Esophagus muscularis mucosa (tissue), 4 donors: ENCODE results near the gene MYO7B. TPM values are rescaled to one million over a fixed set of nuclear protein-coding genes. Genes with fewer than 3 reads are reported as not detected.
A peak's percentile ranks its signal among the peaks of the same experiment; 100 is the strongest.

Source experiments
- DNase-seq: peaks from one replicate; pipeline ENCODE4 v3.0.0-alpha.2; 2017; ENCODE audit errors: extremely low spot score
- H3K27ac ChIP-seq, 4 donors: fragments of 200-600 bp; sonication (generic); replicated peaks in 1 of 4; 1 replicate in 3 of 4; 2 replicates in 1 of 4; pipeline ENCODE4 v1.5.1; 2016 to 2019; ENCODE audit warnings: mild to moderate bottlenecking in 1 of 4
- H3K27me3 ChIP-seq, 4 donors: fragments of 200-600 bp; sonication (generic); one replicate each; pipeline versions ENCODE4 v1.5.1 to v1.6.0; 2016 to 2019
- H3K36me3 ChIP-seq, 4 donors: fragments of 200-600 bp; sonication (generic); one replicate each; pipeline ENCODE4 v1.5.1; 2016 to 2019
- H3K4me1 ChIP-seq, 4 donors: fragments of 200-600 bp; sonication (generic); one replicate each; pipeline ENCODE4 v1.5.1; 2016 to 2019
- H3K4me3 ChIP-seq, 4 donors: fragments of 200-600 bp; sonication (generic); 1 replicate in 2 of 4; 2 replicates in 2 of 4; pipeline ENCODE4 v1.5.1; 2016 to 2019; ENCODE audit warnings: mild to moderate bottlenecking in 4 of 4, moderate library complexity in 1 of 4
- H3K9me3 ChIP-seq, 4 donors: fragments of 200-600 bp; sonication (generic); 1 replicate in 3 of 4; 2 replicates in 1 of 4; pipeline ENCODE4 v1.5.1; 2016 to 2019
- EP300 ChIP-seq: sonication (generic); formaldehyde crosslinking; IDR thresholded peaks from one replicate; pipeline ENCODE4 v1.6.1; 2017; ENCODE audit warnings: antibody characterized with exemption
- POLR2A ChIP-seq: fragments of 450-650 bp; IDR thresholded peaks from one replicate; pipeline ENCODE4 v1.6.1; 2017; ENCODE audit warnings: antibody characterized with exemption, moderate library complexity, mild to moderate bottlenecking, low read depth
- POLR2AphosphoS5 ChIP-seq, 2 donors: sonication (generic); formaldehyde crosslinking; IDR thresholded peaks; one replicate each; pipeline ENCODE4 v1.6.1; 2017; ENCODE audit warnings: antibody characterized with exemption in 2 of 2
- WGBS: methylation state at CpG from one replicate; pipeline ENCODE4 v1.1.5; 2018; 5-methylcytosine and 5-hydroxymethylcytosine counted together
- intact Hi-C: fragments of 100-400 bp; cut with DNase I; formaldehyde crosslinking; loops from one replicate; pipeline ENCODE4 v1.15.1; 2023
- total RNA-seq, 4 donors: library from RNA; depleted of rRNA; stranded (reverse); fragments of >200 nt; gene quantifications; one replicate each; pipeline versions ENCODE4 v1.1.0 to v1.2.1, GENCODE V29; 2016
- TF ChIP-seq, protein P1 (sequence below), 3 experiments: fragments of 200-600 bp in 2 of 3; fragments of 450-650 bp in 1 of 3; sonication (generic) in 2 of 3; IDR thresholded peaks; one replicate each; pipeline ENCODE4 v1.5.1; 2017 to 2019; ENCODE audit warnings: antibody characterized with exemption in 3 of 3, mild to moderate bottlenecking in 2 of 3, moderate library complexity in 1 of 3

Gene MYO7B
- total RNA-seq, 4 donors from 2014 or later, result 0.19 to 0.98 (median 0.33) TPM; not detected in 1

GRCh38 chr2:127590386-127591190 is 55.1 kb downstream of the MYO7B start:
- H3K27ac ChIP-seq, result no peak overlapping the region
- H3K4me1 ChIP-seq, result peaks cover 0 to 8% (median 0%) of the 10 kb centered on the region in 4 donors
- intact Hi-C loops, result loop anchor here (5.0 kb wide), 1 partner anchor 107 kb away; no protein-coding TSS in a partner anchor
- 95% methylated on average over 8 of the region's 8 CpGs for WGBS
- H3K36me3 ChIP-seq, result no peaks in the 10 kb centered on the region
- H3K9me3 ChIP-seq, result no peaks in the 10 kb centered on the region
- TF ChIP-seq POLR2AphosphoS5 (IDR thresholded peaks at IDR 0.05) (no peak), POLR2A (no peak), EP300 (no peak)
- TF ChIP-seq, protein P1, sequence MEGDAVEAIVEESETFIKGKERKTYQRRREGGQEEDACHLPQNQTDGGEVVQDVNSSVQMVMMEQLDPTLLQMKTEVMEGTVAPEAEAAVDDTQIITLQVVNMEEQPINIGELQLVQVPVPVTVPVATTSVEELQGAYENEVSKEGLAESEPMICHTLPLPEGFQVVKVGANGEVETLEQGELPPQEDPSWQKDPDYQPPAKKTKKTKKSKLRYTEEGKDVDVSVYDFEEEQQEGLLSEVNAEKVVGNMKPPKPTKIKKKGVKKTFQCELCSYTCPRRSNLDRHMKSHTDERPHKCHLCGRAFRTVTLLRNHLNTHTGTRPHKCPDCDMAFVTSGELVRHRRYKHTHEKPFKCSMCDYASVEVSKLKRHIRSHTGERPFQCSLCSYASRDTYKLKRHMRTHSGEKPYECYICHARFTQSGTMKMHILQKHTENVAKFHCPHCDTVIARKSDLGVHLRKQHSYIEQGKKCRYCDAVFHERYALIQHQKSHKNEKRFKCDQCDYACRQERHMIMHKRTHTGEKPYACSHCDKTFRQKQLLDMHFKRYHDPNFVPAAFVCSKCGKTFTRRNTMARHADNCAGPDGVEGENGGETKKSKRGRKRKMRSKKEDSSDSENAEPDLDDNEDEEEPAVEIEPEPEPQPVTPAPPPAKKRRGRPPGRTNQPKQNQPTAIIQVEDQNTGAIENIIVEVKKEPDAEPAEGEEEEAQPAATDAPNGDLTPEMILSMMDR (IDR thresholded peaks at IDR 0.05), result no peak
- H3K4me3 ChIP-seq, result no peak overlapping the region
- no peaks in the 10 kb centered on the region for H3K27me3 ChIP-seq
- DNase-seq, result no peak

- intact Hi-C loops, result loop anchor here (5.0 kb wide), 1 partner anchor 106 kb away; no protein-coding TSS in a partner anchor
- H3K9me3 ChIP-seq, result no peaks in the 10 kb centered on the region
Observed at GRCh38 chr2:127591221-127591923, 55.9 kb downstream of the MYO7B start.

GRCh38 chr2:127592761-127593227 is 57.3 kb downstream of the MYO7B start:
- Histone ChIP-seq H3K27ac (no peak overlapping the region), H3K9me3 (no peaks in the 10 kb centered on the region), H3K4me3 (no peak overlapping the region), H3K4me1 (peaks cover 0 to 8% (median 0%) of the 10 kb centered on the region in 4 donors), H3K36me3 (no peaks in the 10 kb centered on the region), H3K27me3 (no peaks in the 10 kb centered on the region)
- 97% methylated on average over 27 of the region's 37 CpGs for WGBS
- intact Hi-C loops, result loop anchor here (5.0 kb wide), 1 partner anchor 105 kb away; no protein-coding TSS in a partner anchor
- DNase-seq, result no peak
- no peak for TF ChIP-seq EP300
- TF ChIP-seq POLR2A, result no peak
- no peak for TF ChIP-seq POLR2AphosphoS5 (IDR thresholded peaks at IDR 0.05)

More at GRCh38 chr2:127591221-127591923, 55.9 kb downstream of the MYO7B start:
- Histone ChIP-seq H3K4me1 (peaks cover 0 to 8% (median 0%) of the 10 kb centered on the region in 4 donors), H3K27me3 (no peaks in the 10 kb centered on the region), H3K36me3 (no peaks in the 10 kb centered on the region), H3K4me3 (no peak overlapping the region), H3K27ac (no peak overlapping the region)
- no peak for TF ChIP-seq EP300
- peak in 1 of 2 donors; percentile 28 for TF ChIP-seq POLR2AphosphoS5 (IDR thresholded peaks at IDR 0.05)
- TF ChIP-seq POLR2A, result no peak
- TF ChIP-seq, protein P1 (IDR thresholded peaks at IDR 0.05), result peak; percentile 86 to 95 (median 88)
- DNase-seq, result no peak
- WGBS, result 59% methylated on average over 5 of the region's 10 CpGs

DNA sequence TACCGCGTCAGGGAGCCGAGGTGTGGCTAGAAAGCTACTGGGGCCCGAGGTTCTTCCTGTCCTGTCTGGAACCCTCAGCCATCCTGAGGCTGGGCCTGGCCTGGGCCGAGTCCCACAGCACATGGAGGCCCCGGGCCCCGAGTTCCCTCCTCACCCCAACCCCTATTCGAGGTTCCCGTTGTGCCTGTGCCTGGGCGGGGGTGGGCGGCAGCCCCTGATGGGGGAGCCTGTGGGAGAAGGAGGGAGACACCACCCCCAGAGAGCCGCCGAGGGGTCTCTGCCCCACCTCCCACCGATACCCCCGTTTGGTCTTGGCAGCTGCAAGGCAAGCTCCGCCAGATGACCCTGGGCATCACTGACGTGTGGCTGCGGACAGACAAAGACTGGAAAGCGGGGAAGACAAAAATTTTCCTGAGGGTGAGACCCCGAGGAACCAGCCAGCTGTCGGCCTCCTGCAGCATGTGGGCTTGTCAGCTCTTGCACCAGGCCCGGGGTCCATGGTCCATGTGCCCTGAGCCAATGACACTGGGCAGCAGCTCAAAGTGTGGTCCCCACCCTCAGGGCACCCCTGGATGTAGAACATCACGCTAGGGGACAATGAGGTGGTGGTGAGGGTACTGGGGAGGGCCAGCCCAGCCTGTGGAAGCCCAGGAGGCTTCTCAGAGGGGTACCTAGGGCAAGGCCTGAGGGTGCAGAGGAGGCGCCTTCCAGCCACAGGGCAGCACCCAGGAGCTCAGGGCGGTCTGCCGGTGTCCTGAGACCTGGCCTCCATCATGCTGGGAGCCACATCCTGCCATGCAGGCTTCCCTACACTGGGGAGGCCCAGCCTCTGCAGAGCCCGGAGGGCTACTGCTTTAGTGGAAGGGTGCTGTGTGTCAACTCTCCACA is 58.0 kb downstream of the MYO7B start:
- no peaks in the 10 kb centered on the region for H3K36me3 ChIP-seq
- peaks cover 0 to 8% (median 0%) of the 10 kb centered on the region in 4 donors for H3K4me1 ChIP-seq
- no peaks in the 10 kb centered on the region for H3K9me3 ChIP-seq
- TF ChIP-seq POLR2A, result no peak
- TF ChIP-seq, protein P1 (IDR thresholded peaks at IDR 0.05), result no peak
- no peak for TF ChIP-seq POLR2AphosphoS5 (IDR thresholded peaks at IDR 0.05)
- TF ChIP-seq EP300, result no peak
- H3K27ac ChIP-seq, result no peak overlapping the region
- no peak overlapping the region for H3K4me3 ChIP-seq
- intact Hi-C loops, result loop anchor here (5.0 kb wide), 1 partner anchor 104 kb away; no protein-coding TSS in a partner anchor
- peak; percentile 72 for DNase-seq
- no peaks in the 10 kb centered on the region for H3K27me3 ChIP-seq
- 93% methylated on average over 22 of the region's 27 CpGs for WGBS
